Adipose tissue (tissue), 3 donors: ENCODE results near the gene RMRP. TPM values are rescaled to one million over a fixed set of nuclear protein-coding genes. Genes with fewer than 3 reads are reported as not detected.

ENCODE experiments used
- polyA plus RNA-seq, 3 donors: library from polyadenylated mRNA; stranded (reverse); fragments of 200-250 nt; gene quantifications; one replicate each; pipeline ENCODE4 v1.2.3, GENCODE V29; 2013
- donor health status: healthy with polysubstance abuse.
- donor health status: Bipolar disorder and iron deficiency.
- donor health status: healthy.

The RMRP gene
- polyA plus RNA-seq, 3 donors: 37.0 to 41.8 TPM; not detected in 1

Other genes starting within 250 kb of the RMRP start
- 10 to 100 TPM in 2 of 3 donors, 1 to 10 TPM in 1; 5.8 to 18.3 (median 17.1) TPM for gene RUSC2, start 167.9 kb downstream of the RMRP start, polyA plus RNA-seq
- gene TESK1, start 52.8 kb downstream of the RMRP start, polyA plus RNA-seq: 10 to 100 TPM; 22.6 to 98.7 (median 59.2) TPM
- 1 to 10 TPM; 1.7 to 3.0 (median 1.8) TPM for gene CD72, start 39.6 kb downstream of the RMRP start, polyA plus RNA-seq
- gene SIT1, start 7.1 kb downstream of the RMRP start, polyA plus RNA-seq: 1 to 10 TPM in 2 of 3 donors, under 1 TPM in 1; 0.58 to 3.3 (median 1.0) TPM
- gene CCDC107, start 273 bp upstream of the RMRP start, polyA plus RNA-seq: 100 to 1,000 TPM in 1 of 3 donors, 10 to 100 TPM in 2; 35.5 to 121 (median 54.4) TPM
- gene ARHGEF39, start 7.2 kb upstream of the RMRP start, polyA plus RNA-seq: under 1 TPM; 0.22 to 0.82 (median 0.66) TPM
- gene CA9, start 15.9 kb upstream of the RMRP start, polyA plus RNA-seq: 10 to 100 TPM in 1 of 3 donors, 1 to 10 TPM in 2; 2.2 to 45.4 (median 7.4) TPM
- gene TPM2, start 31.9 kb upstream of the RMRP start, polyA plus RNA-seq: 100 to 1,000 TPM in 2 of 3 donors, 10 to 100 TPM in 1; 59.0 to 552 (median 253) TPM
- gene TLN1, start 74.2 kb upstream of the RMRP start, polyA plus RNA-seq: 100 to 1,000 TPM in 2 of 3 donors, 10 to 100 TPM in 1; 72.4 to 310 (median 201) TPM
- 10 to 100 TPM; 23.1 to 37.0 (median 33.0) TPM for gene CREB3, start 74.6 kb upstream of the RMRP start, polyA plus RNA-seq
- gene GBA2, start 91.2 kb upstream of the RMRP start, polyA plus RNA-seq: 10 to 100 TPM; 24.0 to 48.8 (median 36.8) TPM
- gene RGP1, start 91.3 kb upstream of the RMRP start, polyA plus RNA-seq: 10 to 100 TPM in 1 of 3 donors, 1 to 10 TPM in 2; 7.3 to 16.0 (median 9.9) TPM
- under 1 TPM in 2 of 3 donors, not detected in 1; 0.30 to 1.00 TPM for gene MSMP, start 96.3 kb upstream of the RMRP start, polyA plus RNA-seq
- 10 to 100 TPM in 2 of 3 donors, 1 to 10 TPM in 1; 4.9 to 27.1 (median 18.3) TPM for gene NPR2, start 133.6 kb upstream of the RMRP start, polyA plus RNA-seq
- gene SPAG8, start 154.2 kb upstream of the RMRP start, polyA plus RNA-seq: under 1 TPM; 0.78 to 0.90 (median 0.80) TPM
- gene HINT2, start 157.0 kb upstream of the RMRP start, polyA plus RNA-seq: 100 to 1,000 TPM in 1 of 3 donors, 10 to 100 TPM in 2; 54.7 to 111 (median 63.3) TPM
- under 1 TPM in 1 of 3 donors, not detected in 2; 0.03 TPM for gene FAM221B, start 170.7 kb upstream of the RMRP start, polyA plus RNA-seq
- gene TMEM8B, start 171.2 kb upstream of the RMRP start, polyA plus RNA-seq: 1 to 10 TPM; 4.5 to 5.6 (median 5.1) TPM
- not detected for gene OR13J1, start 212.4 kb upstream of the RMRP start, polyA plus RNA-seq
- gene HRCT1, start 248.2 kb upstream of the RMRP start, polyA plus RNA-seq: 1 to 10 TPM; 3.6 to 9.4 (median 4.1) TPM